ENCODE results near the gene NOPCHAP1.

GRCh38 chr12:104938371-104938770 is 47.7 kb upstream of the NOPCHAP1 start:
- TF ChIP-seq EP300 (IDR thresholded peaks at IDR 0.05) (no peak), POLR2A (IDR thresholded peaks at IDR 0.05) (no peak)

Measured in ovary (tissue), 1 donor.